ENCODE measurements around the gene PSMA5. TPM values are rescaled to one million over a fixed set of nuclear protein-coding genes. Genes with fewer than 3 reads are reported as not detected.

The PSMA5 gene
- total and polyA plus RNA-seq, 2 of the 13 experiments (the other 11 are each of a cell fraction or from before 2014, with no cell fraction given) = 140 to 169 TPM

DNA sequence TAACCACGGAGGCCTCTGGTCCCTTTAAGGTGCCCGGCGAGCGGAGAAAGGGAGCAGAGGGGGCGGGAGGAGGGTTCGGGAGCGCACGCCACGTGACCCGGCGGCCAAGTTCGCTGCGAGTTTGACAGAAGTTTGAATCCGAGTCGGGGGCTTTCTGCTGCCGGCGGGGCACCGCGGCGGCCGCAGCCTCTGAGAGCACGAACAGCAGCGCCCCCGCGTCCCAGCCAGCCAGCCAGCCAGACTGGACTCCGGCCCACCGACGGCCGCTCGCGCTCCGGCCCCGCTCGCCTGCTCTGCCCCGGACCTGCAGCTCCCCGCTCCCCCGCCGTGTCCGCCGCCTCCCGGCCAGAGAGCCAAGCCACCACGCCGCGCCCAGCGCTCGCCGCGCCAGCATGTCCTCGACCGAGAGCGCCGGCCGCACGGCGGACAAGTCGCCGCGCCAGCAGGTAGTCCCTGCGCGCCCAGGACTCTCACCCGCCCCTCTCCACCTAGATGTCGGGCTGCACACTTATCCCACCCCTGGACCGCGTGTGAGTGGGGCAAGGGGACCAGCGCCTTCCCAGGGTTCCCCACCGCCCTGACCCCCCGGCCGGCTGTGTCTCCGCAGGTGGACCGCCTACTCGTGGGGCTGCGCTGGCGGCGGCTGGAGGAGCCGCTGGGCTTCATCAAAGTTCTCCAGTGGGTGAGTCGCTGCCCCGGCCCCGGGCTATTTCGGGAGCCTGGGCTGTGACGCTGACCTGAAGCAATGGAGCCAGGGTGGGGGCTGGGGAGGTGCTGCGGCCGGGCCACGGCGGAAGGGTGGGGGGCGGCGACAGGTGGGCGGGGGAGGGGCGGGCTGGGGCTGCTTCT, 40.4 kb upstream of the PSMA5 start, which contains the start of gene SYPL2 (continued):
- TF ChIP-seq, protein P1, sequence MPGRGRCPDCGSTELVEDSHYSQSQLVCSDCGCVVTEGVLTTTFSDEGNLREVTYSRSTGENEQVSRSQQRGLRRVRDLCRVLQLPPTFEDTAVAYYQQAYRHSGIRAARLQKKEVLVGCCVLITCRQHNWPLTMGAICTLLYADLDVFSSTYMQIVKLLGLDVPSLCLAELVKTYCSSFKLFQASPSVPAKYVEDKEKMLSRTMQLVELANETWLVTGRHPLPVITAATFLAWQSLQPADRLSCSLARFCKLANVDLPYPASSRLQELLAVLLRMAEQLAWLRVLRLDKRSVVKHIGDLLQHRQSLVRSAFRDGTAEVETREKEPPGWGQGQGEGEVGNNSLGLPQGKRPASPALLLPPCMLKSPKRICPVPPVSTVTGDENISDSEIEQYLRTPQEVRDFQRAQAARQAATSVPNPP (CRISPR knock-in tag; IDR thresholded peaks at IDR 0.05) = no peak
- 0 out of 2 replicates have a peak, but pooled peaks have one; percentile 16 for TF ChIP-seq RAD21 (CRISPR knock-in tag; IDR thresholded peaks at IDR 0.05)
- TF ChIP-seq, protein P2, sequence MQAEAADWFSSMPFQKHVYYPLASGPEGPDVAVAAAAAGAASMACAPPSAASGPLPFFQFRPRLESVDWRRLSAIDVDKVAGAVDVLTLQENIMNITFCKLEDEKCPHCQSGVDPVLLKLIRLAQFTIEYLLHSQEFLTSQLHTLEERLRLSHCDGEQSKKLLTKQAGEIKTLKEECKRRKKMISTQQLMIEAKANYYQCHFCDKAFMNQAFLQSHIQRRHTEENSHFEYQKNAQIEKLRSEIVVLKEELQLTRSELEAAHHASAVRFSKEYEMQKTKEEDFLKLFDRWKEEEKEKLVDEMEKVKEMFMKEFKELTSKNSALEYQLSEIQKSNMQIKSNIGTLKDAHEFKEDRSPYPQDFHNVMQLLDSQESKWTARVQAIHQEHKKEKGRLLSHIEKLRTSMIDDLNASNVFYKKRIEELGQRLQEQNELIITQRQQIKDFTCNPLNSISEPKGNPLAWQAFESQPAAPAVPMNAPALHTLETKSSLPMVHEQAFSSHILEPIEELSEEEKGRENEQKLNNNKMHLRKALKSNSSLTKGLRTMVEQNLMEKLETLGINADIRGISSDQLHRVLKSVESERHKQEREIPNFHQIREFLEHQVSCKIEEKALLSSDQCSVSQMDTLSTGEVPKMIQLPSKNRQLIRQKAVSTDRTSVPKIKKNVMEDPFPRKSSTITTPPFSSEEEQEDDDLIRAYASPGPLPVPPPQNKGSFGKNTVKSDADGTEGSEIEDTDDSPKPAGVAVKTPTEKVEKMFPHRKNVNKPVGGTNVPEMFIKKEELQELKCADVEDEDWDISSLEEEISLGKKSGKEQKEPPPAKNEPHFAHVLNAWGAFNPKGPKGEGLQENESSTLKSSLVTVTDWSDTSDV (CRISPR knock-in tag; IDR thresholded peaks at IDR 0.05) = 0 out of 2 replicates have a peak, but pooled peaks have one; percentile 29
- TF ChIP-seq ZSCAN22 (CRISPR knock-in tag; IDR thresholded peaks at IDR 0.05) = 0 out of 2 replicates have a peak, but pooled peaks have one; percentile 32
- TF ChIP-seq, protein P3, sequence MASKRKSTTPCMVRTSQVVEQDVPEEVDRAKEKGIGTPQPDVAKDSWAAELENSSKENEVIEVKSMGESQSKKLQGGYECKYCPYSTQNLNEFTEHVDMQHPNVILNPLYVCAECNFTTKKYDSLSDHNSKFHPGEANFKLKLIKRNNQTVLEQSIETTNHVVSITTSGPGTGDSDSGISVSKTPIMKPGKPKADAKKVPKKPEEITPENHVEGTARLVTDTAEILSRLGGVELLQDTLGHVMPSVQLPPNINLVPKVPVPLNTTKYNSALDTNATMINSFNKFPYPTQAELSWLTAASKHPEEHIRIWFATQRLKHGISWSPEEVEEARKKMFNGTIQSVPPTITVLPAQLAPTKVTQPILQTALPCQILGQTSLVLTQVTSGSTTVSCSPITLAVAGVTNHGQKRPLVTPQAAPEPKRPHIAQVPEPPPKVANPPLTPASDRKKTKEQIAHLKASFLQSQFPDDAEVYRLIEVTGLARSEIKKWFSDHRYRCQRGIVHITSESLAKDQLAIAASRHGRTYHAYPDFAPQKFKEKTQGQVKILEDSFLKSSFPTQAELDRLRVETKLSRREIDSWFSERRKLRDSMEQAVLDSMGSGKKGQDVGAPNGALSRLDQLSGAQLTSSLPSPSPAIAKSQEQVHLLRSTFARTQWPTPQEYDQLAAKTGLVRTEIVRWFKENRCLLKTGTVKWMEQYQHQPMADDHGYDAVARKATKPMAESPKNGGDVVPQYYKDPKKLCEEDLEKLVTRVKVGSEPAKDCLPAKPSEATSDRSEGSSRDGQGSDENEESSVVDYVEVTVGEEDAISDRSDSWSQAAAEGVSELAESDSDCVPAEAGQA (IDR thresholded peaks at IDR 0.05; ENCODE audit: low read depth) = 0 out of 2 replicates have a peak, but pooled peaks have one; percentile 37
- TF ChIP-seq, protein P3 (CRISPR knock-in tag; IDR thresholded peaks at IDR 0.05; ENCODE audit: borderline replicate concordance) = no peak
- TF ChIP-seq, protein P4, sequence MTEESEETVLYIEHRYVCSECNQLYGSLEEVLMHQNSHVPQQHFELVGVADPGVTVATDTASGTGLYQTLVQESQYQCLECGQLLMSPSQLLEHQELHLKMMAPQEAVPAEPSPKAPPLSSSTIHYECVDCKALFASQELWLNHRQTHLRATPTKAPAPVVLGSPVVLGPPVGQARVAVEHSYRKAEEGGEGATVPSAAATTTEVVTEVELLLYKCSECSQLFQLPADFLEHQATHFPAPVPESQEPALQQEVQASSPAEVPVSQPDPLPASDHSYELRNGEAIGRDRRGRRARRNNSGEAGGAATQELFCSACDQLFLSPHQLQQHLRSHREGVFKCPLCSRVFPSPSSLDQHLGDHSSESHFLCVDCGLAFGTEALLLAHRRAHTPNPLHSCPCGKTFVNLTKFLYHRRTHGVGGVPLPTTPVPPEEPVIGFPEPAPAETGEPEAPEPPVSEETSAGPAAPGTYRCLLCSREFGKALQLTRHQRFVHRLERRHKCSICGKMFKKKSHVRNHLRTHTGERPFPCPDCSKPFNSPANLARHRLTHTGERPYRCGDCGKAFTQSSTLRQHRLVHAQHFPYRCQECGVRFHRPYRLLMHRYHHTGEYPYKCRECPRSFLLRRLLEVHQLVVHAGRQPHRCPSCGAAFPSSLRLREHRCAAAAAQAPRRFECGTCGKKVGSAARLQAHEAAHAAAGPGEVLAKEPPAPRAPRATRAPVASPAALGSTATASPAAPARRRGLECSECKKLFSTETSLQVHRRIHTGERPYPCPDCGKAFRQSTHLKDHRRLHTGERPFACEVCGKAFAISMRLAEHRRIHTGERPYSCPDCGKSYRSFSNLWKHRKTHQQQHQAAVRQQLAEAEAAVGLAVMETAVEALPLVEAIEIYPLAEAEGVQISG (CRISPR knock-in tag; IDR thresholded peaks at IDR 0.05) = peak; percentile 40; the same call in 1 of the 2 replicates
- TF ChIP-seq ZNF263 (CRISPR knock-in tag; IDR thresholded peaks at IDR 0.05) = 0 out of 2 replicates have a peak, but pooled peaks have one; percentile 29
- TF ChIP-seq, protein P5, sequence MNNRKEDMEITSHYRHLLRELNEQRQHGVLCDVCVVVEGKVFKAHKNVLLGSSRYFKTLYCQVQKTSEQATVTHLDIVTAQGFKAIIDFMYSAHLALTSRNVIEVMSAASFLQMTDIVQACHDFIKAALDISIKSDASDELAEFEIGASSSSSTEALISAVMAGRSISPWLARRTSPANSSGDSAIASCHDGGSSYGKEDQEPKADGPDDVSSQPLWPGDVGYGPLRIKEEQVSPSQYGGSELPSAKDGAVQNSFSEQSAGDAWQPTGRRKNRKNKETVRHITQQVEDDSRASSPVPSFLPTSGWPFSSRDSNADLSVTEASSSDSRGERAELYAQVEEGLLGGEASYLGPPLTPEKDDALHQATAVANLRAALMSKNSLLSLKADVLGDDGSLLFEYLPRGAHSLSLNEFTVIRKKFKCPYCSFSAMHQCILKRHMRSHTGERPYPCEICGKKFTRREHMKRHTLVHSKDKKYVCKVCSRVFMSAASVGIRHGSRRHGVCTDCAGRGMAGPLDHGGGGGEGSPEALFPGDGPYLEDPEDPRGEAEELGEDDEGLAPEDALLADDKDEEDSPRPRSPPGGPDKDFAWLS (CRISPR knock-in tag; IDR thresholded peaks at IDR 0.05; ENCODE audit: borderline replicate concordance) = peak; percentile 32; the same call in 1 of the 2 replicates
